Vagina (tissue), 2 donors: Measurements from ENCODE around the gene SLC66A1.

Experiments
- CTCF ChIP-seq, 3 experiments: fragments of 450-650 bp in 2 of 3; fragments of 200-600 bp in 1 of 3; sonication (generic) in 1 of 3; IDR thresholded peaks; one replicate each; pipeline ENCODE4 v1.5.1; 2017 to 2019; ENCODE audit warnings: antibody characterized with exemption in 3 of 3, mild to moderate bottlenecking in 2 of 3, moderate library complexity in 2 of 3
- POLR2A ChIP-seq, 2 donors: fragments of 450-650 bp; IDR thresholded peaks; one replicate each; pipeline ENCODE4 v1.6.1; 2017; ENCODE audit warnings: antibody characterized with exemption in 2 of 2, mild to moderate bottlenecking in 2 of 2, moderate library complexity in 2 of 2
- POLR2AphosphoS5 ChIP-seq, 2 donors: sonication (generic); formaldehyde crosslinking; IDR thresholded peaks; one replicate each; pipeline ENCODE4 v1.9.0; 2017; ENCODE audit warnings: antibody characterized with exemption in 2 of 2, mild to moderate bottlenecking in 2 of 2, low read depth in 1 of 2; ENCODE audit not compliant: insufficient read depth in 1 of 2

GRCh38 chr1:19330449-19331135 lies 18.5 kb downstream of the SLC66A1 start:
- TF ChIP-seq CTCF (IDR thresholded peaks at IDR 0.05) (no peak), POLR2A (IDR thresholded peaks at IDR 0.05) (no peak), POLR2AphosphoS5 (IDR thresholded peaks at IDR 0.05; ENCODE audit: insufficient read depth in 1 of 2, low read depth in 1 of 2) (no peak)
